ENCODE data around the gene CXCL14. TPM values are rescaled to one million over a fixed set of nuclear protein-coding genes. Genes with fewer than 3 reads are reported as not detected.
A peak's percentile ranks its signal among the peaks of the same experiment; 100 is the strongest.

The CXCL14 gene
- total RNA-seq, 1 donor from 2014 or later, result 1.8 TPM

GRCh38 chr5:135553688-135554462 lies 24.9 kb downstream of the CXCL14 start:
- ATAC-seq, result no peak
- intact Hi-C loops (cut with DNase I), result no loop called here

GRCh38 chr5:135551593-135552447 lies 27.0 kb downstream of the CXCL14 start:
- peak; percentile 80 for ATAC-seq
- DNase-seq (ENCODE audit: missing footprints), result no peak
- intact Hi-C loops (cut with DNase I), result loop anchor here (1.0 kb wide), 1 partner anchor 86 kb away; no protein-coding TSS in a partner anchor

More at GRCh38 chr5:135553688-135554462, 24.9 kb downstream of the CXCL14 start:
- no peak for DNase-seq (ENCODE audit: missing footprints)

GRCh38 chr5:135549413-135549812 lies 29.4 kb downstream of the CXCL14 start:
- DNase-seq (ENCODE audit: missing footprints), result no peak
- intact Hi-C loops (cut with DNase I), result no loop called here

GRCh38 chr5:135547590-135548254 lies 31.1 kb downstream of the CXCL14 start:
- ATAC-seq (no peak), DNase-seq (ENCODE audit: missing footprints) (no peak)
- intact Hi-C loops (cut with DNase I), result no loop called here

More at GRCh38 chr5:135549413-135549812, 29.4 kb downstream of the CXCL14 start:
- ATAC-seq, result no peak

GRCh38 chr5:135546912-135547311 lies 31.9 kb downstream of the CXCL14 start:
- DNase-seq (ENCODE audit: missing footprints), result no peak
- no peak for ATAC-seq
- intact Hi-C loops (cut with DNase I), result no loop called here

- ATAC-seq (no peak), DNase-seq (ENCODE audit: missing footprints) (no peak)
- intact Hi-C loops (cut with DNase I), result no loop called here
These were observed 32.7 kb downstream of the CXCL14 start for GRCh38 chr5:135546101-135546500.

GRCh38 chr5:135545099-135545498 lies 33.7 kb downstream of the CXCL14 start:
- intact Hi-C loops (cut with DNase I), result no loop called here
- no peak for ATAC-seq
- DNase-seq (ENCODE audit: missing footprints), result no peak

GRCh38 chr5:135543485-135544304 lies 35.1 kb downstream of the CXCL14 start:
- ATAC-seq (no peak), DNase-seq (ENCODE audit: missing footprints) (no peak)
- intact Hi-C loops (cut with DNase I), result no loop called here

GRCh38 chr5:135543001-135543484 lies 35.7 kb downstream of the CXCL14 start:
- intact Hi-C loops (cut with DNase I), result no loop called here
- ATAC-seq (no peak), DNase-seq (ENCODE audit: missing footprints) (no peak)

- DNase-seq (ENCODE audit: missing footprints) (no peak), ATAC-seq (no peak)
- intact Hi-C loops (cut with DNase I), result no loop called here
These were observed 36.8 kb downstream of the CXCL14 start for GRCh38 chr5:135541807-135542502.

DNA sequence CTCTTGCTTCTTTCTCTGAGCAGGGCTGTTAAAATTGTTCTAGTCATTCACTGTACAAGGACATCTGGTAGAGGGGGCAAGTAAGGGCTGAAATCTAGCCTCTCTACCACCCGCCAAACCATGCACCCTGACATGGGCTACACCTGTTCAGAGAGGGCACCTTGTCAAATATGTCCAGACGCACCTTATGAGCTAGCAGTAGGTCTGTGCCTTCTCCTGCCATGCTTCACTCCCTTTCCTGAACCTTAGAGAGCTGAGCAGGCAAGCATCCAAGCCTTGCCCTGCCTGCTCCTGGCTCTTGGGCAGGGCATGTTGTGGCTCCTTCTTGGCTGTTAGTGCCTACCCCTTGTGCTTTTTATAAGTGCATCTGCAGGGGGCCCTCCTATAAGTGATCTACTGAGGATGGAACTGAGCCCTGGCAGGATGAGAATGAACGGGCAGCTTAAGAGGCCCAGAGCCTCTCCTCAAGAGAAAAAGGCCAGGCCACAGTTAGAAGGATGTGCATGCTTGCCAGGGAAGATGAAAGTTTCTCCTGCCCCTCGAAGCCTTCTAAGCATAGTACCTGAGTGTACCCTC lies 39.3 kb downstream of the CXCL14 start:
- intact Hi-C loops (cut with DNase I), result no loop called here
- ATAC-seq (no peak), DNase-seq (ENCODE audit: missing footprints) (no peak)

DNA sequence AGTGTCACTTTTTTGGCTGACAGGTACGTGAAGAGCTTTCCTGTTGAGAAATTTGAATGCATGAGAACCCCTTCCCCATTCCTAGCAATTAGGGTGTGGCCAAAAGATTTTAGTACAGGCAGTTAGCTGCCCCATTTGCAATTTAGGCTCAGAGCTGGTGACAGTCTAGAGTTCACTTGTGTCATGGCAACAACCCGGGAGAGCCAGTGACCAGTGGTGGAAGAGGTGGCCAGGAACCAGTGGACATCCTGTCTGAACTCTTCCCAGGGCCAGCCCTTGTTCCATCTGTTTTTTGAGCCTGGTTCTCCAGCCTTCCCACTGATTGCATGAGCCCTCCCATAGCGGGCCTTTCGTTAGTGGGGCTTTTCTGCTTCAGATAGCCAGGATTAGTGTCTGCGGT lies 40.5 kb downstream of the CXCL14 start:
- intact Hi-C loops (cut with DNase I), result no loop called here
- no peak for DNase-seq (ENCODE audit: missing footprints)
- no peak for ATAC-seq

GRCh38 chr5:135537745-135538144 lies 41.0 kb downstream of the CXCL14 start:
- DNase-seq (ENCODE audit: missing footprints) (no peak), ATAC-seq (no peak)
- intact Hi-C loops (cut with DNase I), result no loop called here

DNA sequence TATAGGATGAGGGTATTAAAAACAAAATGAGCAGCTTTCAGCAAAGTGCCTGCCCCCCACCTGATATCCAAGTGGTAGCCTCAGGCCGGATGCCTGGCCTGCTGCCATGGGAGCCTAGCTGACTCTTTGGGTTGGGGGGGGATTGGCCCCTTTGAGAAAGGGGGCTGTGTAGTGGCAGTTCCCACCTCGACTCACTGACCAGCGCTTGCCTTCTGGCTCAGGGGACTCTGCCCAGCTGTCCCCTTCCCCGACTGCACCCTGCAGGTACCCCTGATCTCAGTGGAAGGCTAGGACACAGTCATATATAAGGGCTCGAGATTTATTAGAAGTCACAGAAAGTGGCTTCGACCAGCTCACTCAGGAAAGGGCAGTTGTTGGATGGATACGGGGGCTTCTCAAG lies 41.5 kb downstream of the CXCL14 start:
- ATAC-seq, result no peak
- no peak for DNase-seq (ENCODE audit: missing footprints)
- intact Hi-C loops (cut with DNase I), result no loop called here

DNA sequence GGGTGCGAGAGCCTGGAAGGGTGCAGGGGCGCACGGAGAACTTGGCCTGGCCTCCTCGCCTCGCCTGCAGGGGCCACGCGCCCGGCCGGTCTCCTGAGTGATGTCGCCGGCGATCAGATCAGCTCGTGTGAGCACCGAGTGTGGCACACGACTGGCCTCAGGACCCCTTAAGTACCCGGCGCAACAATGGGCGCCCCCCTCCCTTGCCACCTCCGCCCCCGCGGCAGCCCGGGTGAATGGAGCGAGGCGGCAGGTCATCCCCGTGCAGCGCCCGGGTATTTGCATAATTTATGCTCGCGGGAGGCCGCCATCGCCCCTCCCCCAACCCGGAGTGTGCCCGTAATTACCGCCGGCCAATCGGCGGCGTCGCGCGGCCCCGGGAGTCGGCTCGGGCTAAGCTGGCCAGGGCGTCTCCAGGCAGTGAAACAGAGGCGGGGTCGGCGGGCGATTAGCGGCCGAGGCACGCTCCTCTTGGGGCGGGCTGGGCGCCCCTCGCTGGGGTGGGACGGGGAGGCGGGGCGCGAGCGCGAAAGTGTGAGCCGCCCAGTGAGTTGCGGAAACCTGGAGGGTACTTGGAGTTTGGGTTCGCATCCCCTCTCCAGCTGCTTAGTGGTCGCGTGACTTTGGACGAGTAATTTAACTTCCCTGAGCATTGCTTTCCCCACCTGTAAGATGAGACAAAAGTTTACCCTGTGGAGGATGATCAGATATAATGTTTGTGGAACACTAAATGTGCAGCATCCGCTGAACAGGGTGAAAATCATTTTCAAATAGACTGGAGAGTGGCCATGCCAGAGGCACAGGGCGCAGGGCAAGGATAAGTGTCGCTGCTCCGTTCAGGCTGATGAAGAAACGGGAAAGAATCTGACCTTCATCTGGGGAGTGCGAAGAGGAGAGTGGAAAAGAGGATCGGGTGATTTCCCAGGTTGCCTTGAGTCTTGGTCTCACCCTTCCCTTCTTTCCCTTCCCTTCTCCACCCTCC lies 42.7 kb downstream of the CXCL14 start, which contains the start of gene NEUROG1:
TSS of gene NEUROG1 (minus strand) at position 145 of the 982 bp plus-strand sequence. CDS start 274 bp downstream, outside the sequence.
- intact Hi-C loops (cut with DNase I), result no loop called here
- ATAC-seq (no peak), DNase-seq (ENCODE audit: missing footprints) (no peak)

DNA sequence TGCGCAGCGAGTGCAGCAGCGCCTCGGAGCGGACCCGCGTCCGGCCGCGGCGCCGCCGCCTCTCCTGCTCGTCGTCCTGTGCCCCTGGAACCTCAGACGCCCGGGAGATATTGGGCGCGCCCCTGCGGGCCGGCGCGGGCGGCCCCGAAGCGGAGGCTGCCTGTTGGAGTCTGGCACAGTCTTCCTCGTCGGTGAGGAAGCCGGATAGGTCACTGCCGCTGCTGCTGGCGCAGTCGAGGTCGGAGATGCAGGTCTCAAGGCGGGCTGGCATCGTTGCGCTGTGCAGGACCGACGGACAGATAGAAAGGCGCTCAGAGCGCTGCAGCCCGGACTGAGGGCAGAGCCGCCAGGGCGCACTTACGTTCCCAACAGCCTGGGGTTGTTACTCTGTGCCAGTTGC lies 43.4 kb downstream of the CXCL14 start:
- no peak for DNase-seq (ENCODE audit: missing footprints)
- intact Hi-C loops (cut with DNase I), result no loop called here
- no peak for ATAC-seq

All from Right ventricle myocardium inferior (tissue), 1 donor.